Endothelial cell of umbilical vein (primary cell): ENCODE measurements around the gene AOX1. TPM values are rescaled to one million over a fixed set of nuclear protein-coding genes. Genes with fewer than 3 reads are reported as not detected.
"Not testable (repeated sequence)": the region's sequence is repeated elsewhere in the genome, so short reads cannot be mapped to it uniquely, and the experiment has no call there.

Experiments used
- BruUV-seq: library from RNA; stranded (reverse); fragments of 400-500 nt; replicated peaks from 2 replicates; lab custom pipeline; 2021; lab: Mats Ljungman, UMichigan
- CTCF ChIA-PET: fragments of 300-600, 350-600 bp; sonication (Branson Sonifier 250); formaldehyde crosslinking; loops from one replicate; lab custom pipeline; 2021; ENCODE audit warnings: antibody characterized with exemption, inconsistent platforms; lab: Charles Lee
- POLR2A ChIA-PET: fragments of 300-600, 350-600 bp; sonication (Branson Sonifier 250); formaldehyde crosslinking; loops from one replicate; lab custom pipeline; 2021; ENCODE audit warnings: antibody characterized with exemption, inconsistent platforms; lab: Charles Lee
- DNase-seq: peaks from one replicate; pipeline ENCODE4 v3.0.0-alpha.2; 2011; ENCODE audit warnings: low read depth, low spot score
- FAIRE-seq: peaks from 2 replicates; lab custom pipeline; 2011; peaks lifted over from hg19 to GRCh38; lab: Jason Lieb, UNC
- H2AFZ ChIP-seq: 2 replicates; pipeline ENCODE4 v1.6.0; 2012; ENCODE audit warnings: low read depth, low read length, control low read depth, inconsistent platforms
- H3K27ac ChIP-seq: 2 replicates; pipeline ENCODE4 v1.5.1; 2011; ENCODE audit warnings: low read depth, mild to moderate bottlenecking, control low read depth, low read length, moderate library complexity; ENCODE audit not compliant: insufficient read depth
- H3K27me3 ChIP-seq, 2 experiments: 2 replicates each; pipeline versions ENCODE4 v1.6.0 to v1.6.1; 2011; ENCODE audit warnings: low read length in 2 of 2, mixed read lengths in 1 of 2; ENCODE audit not compliant: control insufficient read depth in 2 of 2, insufficient read depth in 2 of 2
- H3K36me3 ChIP-seq, 2 experiments: 2 replicates in 1 of 2; 3 replicates in 1 of 2; pipeline ENCODE4 v1.5.1; 2011; ENCODE audit warnings: low read length in 2 of 2, mild to moderate bottlenecking in 1 of 2, moderate library complexity in 1 of 2; ENCODE audit not compliant: control insufficient read depth in 2 of 2, insufficient read depth in 2 of 2; ENCODE audit errors: extremely low read depth in 1 of 2
- H3K4me1 ChIP-seq: 3 replicates; pipeline ENCODE4 v1.5.1; 2011; ENCODE audit warnings: mild to moderate bottlenecking, low read length; ENCODE audit not compliant: control insufficient read depth, insufficient read depth; ENCODE audit errors: extremely low read depth
- H3K4me2 ChIP-seq: 2 replicates; pipeline ENCODE4 v1.6.1; 2011; ENCODE audit warnings: low read length, control low read depth, mixed read lengths; ENCODE audit not compliant: insufficient read depth
- H3K4me3 ChIP-seq, 3 experiments: fragments of 200-600 bp in 1 of 3; sonication (generic), shearing (Covaris generic) in 1 of 3; replicated peaks in 1 of 3; 2 replicates each; pipeline ENCODE4 v1.5.1; 2011 to 2016; ENCODE audit warnings: control low read depth in 3 of 3, low read length in 3 of 3, mild to moderate bottlenecking in 2 of 3, inconsistent platforms in 1 of 3, low read depth in 1 of 3, moderate library complexity in 1 of 3; ENCODE audit not compliant: insufficient read depth in 1 of 3
- H3K79me2 ChIP-seq: 2 replicates; pipeline ENCODE4 v1.6.0; 2012; ENCODE audit warnings: low read length, inconsistent platforms; ENCODE audit not compliant: control insufficient read depth, insufficient read depth
- H3K9ac ChIP-seq: replicated peaks from 2 replicates; pipeline ENCODE3; 2011; ENCODE audit warnings: low read length, control low read depth; ENCODE audit not compliant: insufficient read depth; ENCODE audit errors: extremely low read depth
- H3K9me1 ChIP-seq: replicated peaks from 3 replicates; pipeline ENCODE4 v1.6.0; 2011; ENCODE audit warnings: mild to moderate bottlenecking, low read length; ENCODE audit not compliant: control insufficient read depth, insufficient read depth; ENCODE audit errors: extremely low read depth
- H3K9me3 ChIP-seq: replicated peaks from 2 replicates; pipeline ENCODE4 v1.5.1; 2012; ENCODE audit warnings: low read length, inconsistent platforms; ENCODE audit not compliant: control insufficient read depth, insufficient read depth
- H4K20me1 ChIP-seq: replicated peaks from 2 replicates; pipeline ENCODE3; 2011; ENCODE audit warnings: mild to moderate bottlenecking, low read length; ENCODE audit not compliant: control insufficient read depth, insufficient read depth; ENCODE audit errors: extremely low read depth
- CTCF ChIP-seq, 2 donors: IDR thresholded peaks; 1 replicate in 1 of 2; 2 replicates in 1 of 2; pipeline ENCODE4 v1.5.1; 2011; ENCODE audit warnings: low read length in 2 of 2, mild to moderate bottlenecking in 2 of 2, moderate library complexity in 2 of 2, control low read depth in 1 of 2, inconsistent platforms in 1 of 2, low read depth in 1 of 2; ENCODE audit not compliant: insufficient read depth in 1 of 2; ENCODE audit errors: extremely low read depth in 1 of 2
- EZH2 ChIP-seq: IDR thresholded peaks from 2 replicates; pipeline ENCODE4 v1.6.1; 2012; ENCODE audit warnings: borderline replicate concordance, low read depth, mild to moderate bottlenecking, moderate library complexity, low read length, inconsistent platforms; ENCODE audit not compliant: severe bottlenecking
- FOS ChIP-seq: IDR thresholded peaks from 2 replicates; pipeline ENCODE4 v1.6.1; 2011; ENCODE audit warnings: mild to moderate bottlenecking, low read length, moderate library complexity, borderline replicate concordance; ENCODE audit not compliant: insufficient read depth
- GATA2 ChIP-seq: IDR thresholded peaks from 2 replicates; pipeline ENCODE4 v1.7.0; 2011; ENCODE audit warnings: low read depth, mild to moderate bottlenecking, moderate library complexity, mixed read lengths, low read length; ENCODE audit not compliant: insufficient read length, insufficient read depth
- JUN ChIP-seq: IDR thresholded peaks from 2 replicates; pipeline ENCODE4 v1.6.1; 2011; ENCODE audit warnings: borderline replicate concordance, low read depth; ENCODE audit not compliant: insufficient read length, insufficient read depth
- MYC ChIP-seq: IDR thresholded peaks from one replicate; pipeline ENCODE4 v1.6.1; 2011; ENCODE audit warnings: mild to moderate bottlenecking, low read depth, low read length
- POLR2AphosphoS5 ChIP-seq: IDR thresholded peaks from 2 replicates; pipeline ENCODE4 v1.6.1; 2012; ENCODE audit warnings: low read depth, mild to moderate bottlenecking, control low read depth, low read length, moderate library complexity; ENCODE audit not compliant: insufficient read depth
- dilution Hi-C: fragments of 300-500 bp; cut with MboI; formaldehyde crosslinking; loops from one replicate; pipeline ENCODE4 v1.15.0; 2019; ENCODE audit warnings: low sequenced_read_pairs; ENCODE audit not compliant: extremely low pct_ligation_motif_present
- intact Hi-C: fragments of 100-400 bp; cut with micrococcal nuclease; formaldehyde crosslinking; loops from one replicate; pipeline ENCODE4 v1.10.0; 2022
- polyA plus RNA-seq, 4 experiments: library from polyadenylated mRNA; depleted of rRNA in 3 of 4; stranded (reverse) in 3 of 4; unstranded in 1 of 4; fragments of >200 nt; gene quantifications; 2 replicates each; pipeline versions ENCODE4 v1.2.1 to v1.2.3, GENCODE V29; 2011 to 2012; ENCODE audit warnings: missing spikeins in 1 of 4
- total RNA-seq: library from RNA; stranded (reverse); gene quantifications from 2 replicates; pipeline ENCODE4 v1.2.3, GENCODE V29; 2021

AOX1 gene
- total and polyA plus RNA-seq, 2 donors (not counting 3 experiments of a cell fraction or from before 2014, with no cell fraction given), result 0.03 to 0.46 TPM

- Histone ChIP-seq H3K4me1 (peaks cover 5% of the 10 kb centered on the region), H3K27ac (peak overlapping the region; percentile 51), H3K4me2 (peak overlapping the region; percentile 2), H3K36me3 (no peaks in the 10 kb centered on the region), H3K27me3 (no peaks in the 10 kb centered on the region), H3K9me3 (no peaks in the 10 kb centered on the region), H3K79me2 (no peaks in the 10 kb centered on the region), H2AFZ (peak overlapping the region; percentile 4), H3K9me1 (no peaks in the 10 kb centered on the region), H4K20me1 (no peaks in the 10 kb centered on the region), H3K4me3 (no peak overlapping the region), H3K9ac (peak overlapping the region; percentile 30)
- TF ChIP-seq CTCF (IDR thresholded peaks at IDR 0.05; ENCODE audit: extremely low read depth in 1 of 2, insufficient read depth in 1 of 2, low read depth in 1 of 2, low read length in 2 of 2) (no peak), MYC (no peak), EZH2 (no peak), GATA2 (no peak), FOS (no peak), JUN (no peak), POLR2AphosphoS5 (no peak)
- dilution Hi-C loops (no loop called here), intact Hi-C loops (loop anchor here (1.0 to 5.0 kb wide), 10 partner anchors 22 to 464 kb away; partner anchors contain the start of genes CFLAR, CLK1, HYCC2 and NDUFB3)
- DNase-seq (no peak), FAIRE-seq (no peak)
- BruUV-seq, result no TSS peak
- ChIA-PET POLR2A (interaction anchor here (0.7 to 1.3 kb wide), 3 partner anchors 101 to 151 kb away, joined by 4 to 8 read pairs (median 4); partner anchors contain the start of gene CLK1), CTCF (interaction anchor here (0.6 to 2.1 kb wide), 45 partner anchors 9 to 740 kb away, joined by 3 to 99 read pairs (median 6); partner anchors contain the start of genes AOX1, BZW1, CLK1 and NIF3L1)
These were observed 127.9 kb downstream of the AOX1 start for GRCh38 chr2:200713704-200714064.

GRCh38 chr2:200715014-200715413, 129.2 kb downstream of the AOX1 start:
- DNase-seq, H3K4me2 ChIP-seq, H3K79me2 ChIP-seq, H3K9ac ChIP-seq, H3K9me3 ChIP-seq, H2AFZ ChIP-seq, H3K9me1 ChIP-seq, H3K4me3 ChIP-seq, H4K20me1 ChIP-seq, BruUV-seq, H3K27ac ChIP-seq, intact Hi-C loops, CTCF ChIA-PET, dilution Hi-C loops, H3K4me1 ChIP-seq, H3K36me3 ChIP-seq, H3K27me3 ChIP-seq, FAIRE-seq, POLR2A ChIA-PET: not testable (repeated sequence)
